ENCODE data around the gene PSMC5.

PSMC5 gene

DNA sequence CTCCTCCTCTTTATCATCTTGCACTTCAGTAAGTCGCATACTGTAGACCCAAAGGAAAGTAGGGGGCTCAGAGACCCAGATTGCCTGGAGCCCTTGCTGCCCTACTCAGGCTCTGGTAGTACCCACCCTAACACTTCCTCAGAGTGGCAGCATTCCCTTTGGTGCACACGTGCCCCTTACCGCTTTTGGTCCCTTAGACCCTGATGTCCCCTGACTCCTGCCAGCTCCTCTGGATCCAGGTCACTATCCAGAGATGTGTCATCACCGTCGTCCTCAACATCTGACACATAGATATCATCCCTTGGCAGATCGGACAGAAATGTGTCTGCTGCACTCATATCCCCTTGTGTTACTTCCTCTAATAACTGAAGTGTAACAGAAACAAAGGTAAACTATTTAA, 5.4 kb upstream of the PSMC5 start:
- no peak for DNase-seq

DNA sequence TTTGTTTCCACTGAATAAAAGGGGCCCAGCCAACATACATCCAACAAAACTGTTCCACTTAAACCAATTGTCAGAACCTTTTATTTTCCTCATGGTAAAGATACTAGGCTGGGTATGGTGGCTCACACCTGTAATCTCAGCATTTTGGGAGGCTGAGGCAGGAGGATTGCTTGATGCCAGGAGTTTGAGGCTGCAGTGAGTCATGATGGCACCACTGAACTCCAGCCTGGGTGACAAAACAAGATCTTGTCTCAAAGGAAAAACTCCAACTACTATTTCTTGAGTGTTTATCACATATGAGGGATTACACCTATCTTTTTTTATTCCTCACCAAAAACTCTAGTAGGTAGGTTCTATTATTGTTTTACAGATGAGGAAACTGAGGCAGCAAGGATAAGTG, 4.7 kb upstream of the PSMC5 start:
- DNase-seq, result no peak

DNA sequence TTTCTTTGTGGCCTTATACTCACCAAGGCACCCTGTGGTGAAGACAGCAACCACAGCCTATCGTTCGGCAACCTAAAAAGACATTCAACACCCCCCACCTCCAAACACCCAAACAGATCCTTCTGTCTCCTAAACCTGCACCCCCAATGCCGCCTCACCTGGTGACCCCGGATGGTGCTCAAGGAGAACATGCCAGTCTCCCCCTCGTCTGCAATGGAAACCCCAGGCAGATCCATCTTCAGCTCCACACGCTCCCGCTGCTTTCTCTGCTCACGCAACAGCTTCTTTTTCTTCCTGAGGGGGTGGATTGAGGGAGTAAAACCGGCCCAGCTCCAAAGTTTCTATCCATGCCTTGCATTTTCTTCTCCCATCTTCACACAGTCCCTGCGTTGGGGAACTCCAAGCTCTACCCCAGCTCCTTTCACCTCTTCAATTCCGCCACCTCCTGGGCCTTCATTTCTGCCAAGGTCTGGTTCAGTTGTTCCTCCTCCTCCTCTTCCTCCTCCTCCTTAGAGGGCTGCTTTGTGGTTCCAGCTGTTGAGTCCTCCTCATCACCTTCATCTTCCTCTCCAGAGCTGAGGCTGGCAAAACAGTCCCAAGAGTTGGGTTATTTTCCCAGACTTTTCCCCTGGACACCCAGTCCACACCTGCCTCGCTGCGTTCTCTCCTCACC, 3.4 kb upstream of the PSMC5 start:
- no peak for DNase-seq

DNA sequence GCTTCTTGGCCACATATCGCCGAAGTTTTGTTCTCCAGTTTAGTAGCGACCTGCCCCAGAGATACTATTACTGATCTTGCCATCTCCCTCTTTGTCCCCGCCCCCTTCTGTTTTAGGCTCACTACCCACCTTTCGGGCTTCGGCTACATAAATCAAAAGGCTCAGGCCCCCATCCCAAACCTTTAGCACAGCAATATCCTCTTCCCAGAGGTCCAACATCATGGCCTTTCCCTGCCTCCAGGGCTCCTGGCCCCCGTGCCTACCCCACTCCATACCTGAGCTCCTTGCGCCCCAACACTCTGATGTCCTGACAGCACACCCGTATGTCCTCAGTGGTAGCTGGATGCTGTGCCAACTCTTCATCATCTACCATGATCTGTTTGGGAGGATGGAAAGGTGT, 2.9 kb upstream of the PSMC5 start:
- DNase-seq, result no peak

DNA sequence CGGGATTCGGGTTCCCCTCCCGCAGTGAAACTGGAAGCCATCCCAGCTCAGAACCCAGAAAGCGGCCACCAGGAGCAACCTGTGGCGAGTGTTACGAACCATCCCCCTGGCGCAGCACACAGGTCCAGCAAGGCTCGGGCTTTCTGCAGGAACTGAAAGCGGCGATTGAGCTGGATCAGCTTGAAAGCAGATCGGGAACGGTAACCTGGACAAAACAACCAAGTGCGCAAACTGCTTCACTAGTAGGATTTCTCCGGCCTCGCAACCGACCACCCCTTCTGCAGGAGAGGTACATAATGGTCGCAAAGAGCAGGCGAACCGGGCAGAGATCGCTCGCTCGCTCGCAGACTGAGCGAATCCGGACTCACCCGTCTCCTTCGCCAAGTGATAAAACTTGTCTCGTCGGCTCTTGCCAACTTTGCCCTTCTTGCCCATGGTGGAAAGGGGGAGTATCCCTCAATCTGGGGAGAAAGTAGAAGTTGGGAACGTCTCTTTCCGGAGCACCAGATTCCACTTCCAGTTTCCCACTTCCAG, 696 bp upstream of the PSMC5 start:
- no peak for DNase-seq

DNA sequence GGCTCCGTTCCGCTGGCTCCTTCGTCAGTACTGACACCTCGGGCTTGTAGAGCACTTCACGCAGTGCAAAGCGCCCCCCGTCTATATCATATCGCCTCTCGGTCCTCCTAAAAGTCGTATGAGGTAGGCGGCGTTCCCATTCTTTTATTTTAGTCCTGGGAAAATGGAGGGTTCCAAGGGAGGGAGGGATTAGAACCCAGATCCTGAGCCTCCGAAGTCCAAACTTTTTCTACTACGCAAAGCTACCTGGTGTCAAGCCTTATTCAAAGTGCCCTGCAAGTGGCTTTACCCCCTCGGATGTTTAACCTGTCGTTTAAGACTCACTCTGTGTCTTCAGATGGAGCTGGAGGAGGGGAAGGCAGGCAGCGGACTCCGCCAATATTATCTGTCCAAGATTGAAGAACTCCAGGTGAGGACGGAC, 580 bp downstream of the PSMC5 start:
- no peak for DNase-seq

DNA sequence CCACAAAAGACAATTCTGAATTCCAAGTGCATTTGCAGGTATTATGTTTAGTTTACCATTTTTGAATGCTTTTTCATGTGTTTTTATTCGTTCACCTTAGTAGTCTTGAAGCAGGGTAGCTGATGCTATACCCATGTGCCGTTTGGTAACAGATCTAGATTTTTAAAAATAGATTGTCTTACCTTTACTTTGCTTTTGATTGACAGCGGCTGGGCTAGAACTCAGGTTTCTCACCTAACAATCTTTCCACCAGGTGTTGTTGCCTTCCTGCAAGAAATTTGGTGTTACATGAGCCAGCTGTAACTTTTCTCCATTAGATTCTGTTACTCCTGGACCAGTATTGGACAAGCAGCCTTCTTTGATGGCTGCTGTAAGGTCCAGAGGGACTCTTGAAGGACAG, 1.7 kb downstream of the PSMC5 start:
- no peak for DNase-seq

DNA sequence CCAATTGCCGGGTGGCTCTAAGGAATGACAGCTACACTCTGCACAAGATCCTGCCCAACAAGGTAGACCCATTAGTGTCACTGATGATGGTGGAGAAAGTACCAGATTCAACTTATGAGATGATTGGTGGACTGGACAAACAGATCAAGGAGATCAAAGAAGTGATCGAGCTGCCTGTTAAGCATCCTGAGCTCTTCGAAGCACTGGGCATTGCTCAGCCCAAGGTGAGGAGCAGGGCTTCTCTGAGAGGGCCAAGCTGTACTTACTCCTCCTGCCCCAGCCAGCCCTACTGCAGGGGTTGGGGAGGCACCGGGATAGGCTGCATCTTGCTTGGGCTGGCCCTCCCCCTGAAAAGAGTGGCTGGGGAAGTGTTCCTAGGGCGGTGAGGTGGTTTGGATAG, 3.0 kb downstream of the PSMC5 start:
- no peak for DNase-seq

DNA sequence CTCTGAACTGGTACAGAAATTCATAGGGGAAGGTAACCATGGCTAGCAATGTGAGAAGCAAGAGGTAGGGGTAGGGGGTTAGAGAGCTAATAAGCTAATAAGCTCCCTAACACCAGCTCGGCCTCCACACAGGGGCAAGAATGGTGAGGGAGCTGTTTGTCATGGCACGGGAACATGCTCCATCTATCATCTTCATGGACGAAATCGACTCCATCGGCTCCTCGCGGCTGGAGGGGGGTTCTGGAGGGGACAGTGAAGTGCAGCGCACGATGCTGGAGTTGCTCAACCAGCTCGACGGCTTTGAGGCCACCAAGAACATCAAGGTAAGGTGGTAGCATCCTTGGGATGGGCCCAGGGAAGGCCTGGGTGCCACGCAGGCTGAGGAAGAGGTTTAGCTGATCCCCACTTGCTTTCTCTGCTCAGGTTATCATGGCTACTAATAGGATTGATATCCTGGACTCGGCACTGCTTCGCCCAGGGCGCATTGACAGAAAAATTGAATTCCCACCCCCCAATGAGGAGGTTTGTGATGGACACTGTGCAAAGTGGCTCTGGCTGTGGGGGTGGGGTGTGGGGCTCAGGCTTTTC, 3.8 kb downstream of the PSMC5 start:
- DNase-seq, result no peak

DNA sequence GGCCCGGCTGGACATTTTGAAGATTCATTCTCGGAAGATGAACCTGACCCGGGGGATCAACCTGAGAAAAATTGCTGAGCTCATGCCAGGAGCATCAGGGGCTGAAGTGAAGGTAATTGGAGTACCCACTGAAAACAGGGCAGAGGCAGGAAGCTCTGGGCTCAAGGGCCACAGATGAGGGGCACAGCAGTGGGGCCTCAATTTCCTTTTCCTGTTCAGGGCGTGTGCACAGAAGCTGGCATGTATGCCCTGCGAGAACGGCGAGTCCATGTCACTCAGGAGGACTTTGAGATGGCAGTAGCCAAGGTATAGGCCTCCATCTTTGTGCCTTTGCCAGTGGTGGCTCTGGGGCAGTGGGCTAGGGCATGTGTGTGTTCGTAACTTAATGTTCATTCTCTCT, 4.3 kb downstream of the PSMC5 start:
- no peak for DNase-seq

DNA sequence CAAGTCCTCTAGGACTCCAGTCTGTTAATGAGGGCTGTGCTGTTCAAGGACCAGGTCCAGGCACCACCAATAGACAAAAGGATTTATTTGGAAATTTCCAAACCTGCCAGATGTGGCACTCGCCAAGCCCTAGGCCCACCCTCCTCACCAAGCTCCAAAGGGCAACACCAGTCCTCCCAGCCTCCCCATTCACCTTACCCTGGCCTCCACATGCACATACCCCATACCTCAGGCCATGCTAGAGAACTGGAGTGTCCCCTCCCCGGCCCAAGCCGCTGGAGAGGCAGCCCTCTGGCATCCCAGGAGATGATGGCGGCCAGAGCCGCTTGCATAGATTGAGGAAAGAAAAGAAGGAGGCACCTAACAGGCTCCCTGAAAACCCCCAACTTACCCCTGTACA, 4.8 kb downstream of the PSMC5 start:
- no peak for DNase-seq

DNA sequence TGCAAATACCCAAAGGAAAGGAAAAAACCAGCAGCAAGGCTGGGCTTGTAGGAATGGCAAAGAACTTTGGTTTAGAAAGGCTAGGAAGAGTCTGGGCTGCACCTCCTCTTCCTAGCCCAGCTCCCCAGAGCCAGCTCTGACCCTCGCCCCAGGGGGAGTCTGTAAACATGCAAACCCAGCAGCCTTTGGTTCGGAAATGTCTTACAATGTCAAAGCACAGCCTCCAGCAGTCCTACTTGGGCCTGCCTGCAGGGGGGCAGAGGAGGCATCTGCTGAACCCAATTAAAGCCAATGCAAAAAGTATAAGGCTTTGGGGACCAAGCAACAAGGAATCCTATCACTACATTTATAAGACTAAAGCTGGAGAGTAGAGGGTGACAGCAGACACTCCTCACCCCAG, 5.2 kb downstream of the PSMC5 start:
- no peak for DNase-seq

DNA sequence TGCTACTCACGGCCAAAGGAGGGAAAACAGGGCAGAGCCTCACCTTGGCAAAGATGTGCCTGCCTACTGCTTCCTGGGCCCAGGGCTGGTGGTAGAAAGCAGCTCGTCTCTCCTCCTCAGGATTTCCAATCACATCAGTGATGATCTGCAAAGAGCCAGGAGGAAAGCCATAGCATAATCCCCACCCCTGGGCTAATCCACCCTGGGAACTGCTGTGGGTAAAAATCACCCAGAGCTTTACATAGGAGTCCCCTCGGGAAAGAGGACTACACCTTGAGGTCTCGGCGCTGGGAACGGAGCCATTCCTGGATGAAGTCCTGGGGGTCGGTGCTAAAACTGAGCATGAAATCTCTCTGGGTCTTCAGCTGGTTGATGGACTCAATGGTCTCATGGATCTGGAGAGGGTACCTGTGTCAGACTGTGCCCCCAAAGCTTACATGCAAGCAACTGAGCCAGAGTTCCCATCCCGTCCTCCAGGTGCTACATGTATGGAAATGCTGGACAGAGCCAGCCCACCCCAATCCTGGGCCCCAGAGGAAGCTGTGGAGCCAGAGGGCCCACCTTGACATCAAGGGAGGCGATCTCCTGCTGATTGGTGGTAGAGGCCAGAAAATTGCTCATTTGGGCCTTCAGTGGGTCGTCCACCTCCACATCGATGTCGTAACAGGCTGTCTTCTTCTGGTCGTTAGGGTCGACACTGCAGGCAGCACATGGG, 6.0 kb downstream of the PSMC5 start:
- no peak for DNase-seq

DNA sequence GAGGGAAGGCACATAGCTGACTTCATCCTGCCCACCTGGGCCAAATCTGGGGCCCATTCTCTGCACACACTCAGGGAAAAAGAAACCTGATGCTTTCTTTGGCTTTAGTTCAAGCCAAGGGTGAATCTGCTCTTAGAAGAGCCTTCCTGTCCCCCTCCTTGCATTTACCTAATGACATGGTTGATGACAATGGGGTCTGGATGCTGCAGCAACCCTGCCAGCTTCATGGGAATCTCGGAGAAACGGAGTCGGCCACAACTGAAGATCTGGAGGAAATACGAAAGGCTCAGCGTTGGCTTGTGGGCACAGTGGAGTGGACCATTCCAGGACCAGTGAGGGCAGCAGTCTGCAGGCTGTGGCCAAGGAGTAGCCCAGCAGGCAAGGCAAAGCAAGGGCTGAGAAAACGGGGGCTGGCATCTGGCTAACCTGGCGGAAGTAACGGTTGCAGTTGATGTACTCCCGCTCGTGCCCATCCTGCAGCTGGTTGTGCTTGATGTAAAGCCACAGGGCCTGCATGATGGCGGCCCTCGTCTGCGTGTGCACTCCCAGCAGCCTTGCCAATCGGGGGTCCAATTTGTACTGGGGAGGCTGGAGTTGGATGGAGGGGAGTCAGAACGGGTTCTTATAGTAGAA, 6.6 kb downstream of the PSMC5 start:
- DNase-seq, result no peak

DNA sequence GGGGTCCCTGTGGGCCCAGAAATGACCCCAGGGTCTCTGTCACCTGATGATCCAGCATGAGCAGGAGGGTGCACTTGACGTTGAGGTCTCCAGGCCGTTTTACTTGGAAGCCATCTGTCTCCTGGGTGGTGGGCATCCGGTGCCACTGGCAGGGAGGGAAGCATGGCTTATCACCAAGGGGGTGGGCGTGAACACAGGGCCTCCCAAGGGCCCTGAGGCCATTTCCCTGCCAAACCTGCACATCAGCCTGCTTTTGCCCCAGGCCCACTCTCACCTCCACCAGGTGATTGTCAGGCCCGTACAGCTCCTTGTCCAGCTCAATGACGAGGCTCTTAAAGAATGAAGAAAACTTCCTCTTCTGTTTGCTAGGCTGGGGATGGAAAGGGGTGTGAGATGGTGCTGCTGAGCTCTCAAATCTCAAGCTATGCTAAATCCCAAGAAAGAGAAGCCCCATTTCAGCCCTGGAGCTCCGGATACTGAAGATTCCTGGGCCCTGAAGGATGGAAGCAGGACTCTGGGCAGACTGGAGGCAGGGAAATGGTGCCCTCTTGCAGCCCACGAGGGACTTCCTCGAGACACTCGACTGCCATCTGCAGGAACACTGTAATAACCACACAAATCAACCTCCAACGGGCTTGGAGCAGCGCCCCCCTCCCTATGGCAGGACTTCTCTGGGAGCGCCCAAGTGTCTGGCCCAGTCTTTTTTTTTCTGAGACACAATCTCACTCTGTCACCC, 7.4 kb downstream of the PSMC5 start:
- DNase-seq, result peak; percentile 49

DNA sequence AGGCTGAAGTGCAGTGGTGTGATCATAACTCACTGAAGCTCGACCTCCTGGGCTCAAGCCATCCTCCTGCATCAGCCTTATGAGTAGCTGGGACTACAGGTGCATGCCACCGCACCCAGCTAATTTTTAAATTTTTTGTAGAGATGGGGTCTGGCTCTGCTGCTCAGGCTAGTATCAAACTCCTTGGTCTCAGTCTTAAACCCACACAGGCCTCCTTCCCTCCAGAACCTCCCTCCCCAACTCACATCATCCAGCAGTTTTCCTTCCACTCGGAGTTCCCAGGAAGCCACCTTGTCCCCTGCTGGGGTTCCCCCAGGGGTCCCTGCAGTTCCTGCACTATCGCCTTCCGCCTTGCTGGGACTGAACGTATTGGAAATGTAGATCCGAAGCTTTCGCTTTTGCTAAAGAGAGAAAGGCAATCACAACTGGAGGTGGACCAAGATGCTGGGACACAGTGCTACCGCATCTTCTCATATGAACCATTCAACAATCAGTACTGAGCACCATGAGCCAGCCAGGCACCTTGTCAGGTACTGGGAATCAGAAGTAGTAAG, 8.0 kb downstream of the PSMC5 start:
- DNase-seq, result no peak

DNA sequence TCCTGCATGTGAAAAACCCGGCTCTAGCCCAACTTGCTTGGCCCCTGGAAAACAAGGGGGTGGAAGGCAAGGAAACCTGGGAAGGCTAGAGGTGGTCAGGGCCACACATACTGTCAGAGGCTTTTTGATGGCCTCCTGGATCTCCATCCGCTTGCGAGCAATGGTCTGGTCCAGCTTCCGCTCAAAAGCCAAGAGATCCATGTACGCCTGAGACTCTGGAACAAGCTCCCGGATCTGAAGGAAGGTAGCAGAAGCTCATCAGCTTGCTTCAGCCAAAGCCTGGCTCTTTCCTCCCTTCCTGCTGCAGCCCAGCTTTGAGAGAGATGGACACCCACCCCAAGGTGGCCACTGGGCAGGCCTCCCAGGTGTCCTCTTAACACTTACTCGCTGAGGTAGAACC, 9.6 kb downstream of the PSMC5 start:
- DNase-seq, result no peak

DNA sequence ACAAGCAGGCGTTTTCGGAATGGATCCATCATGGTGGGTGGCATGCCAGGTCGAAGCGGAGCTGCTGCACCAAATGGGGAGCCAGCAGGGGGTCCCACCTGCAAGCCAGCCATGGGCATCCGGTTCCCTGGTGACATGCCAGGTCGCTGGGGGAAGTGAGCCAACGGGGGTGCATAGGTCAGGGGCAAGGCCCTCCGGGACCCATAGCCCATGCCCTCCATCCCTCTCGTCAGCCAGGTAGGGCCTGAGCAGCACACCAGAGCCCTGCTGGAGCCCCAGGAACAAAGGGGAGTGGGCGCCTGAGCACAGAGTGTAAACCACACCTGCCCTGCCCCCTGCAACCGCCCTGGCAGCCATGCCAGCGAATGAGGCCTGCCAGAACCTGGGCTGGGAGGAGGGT, 10.2 kb downstream of the PSMC5 start:
- DNase-seq, result no peak

DNA sequence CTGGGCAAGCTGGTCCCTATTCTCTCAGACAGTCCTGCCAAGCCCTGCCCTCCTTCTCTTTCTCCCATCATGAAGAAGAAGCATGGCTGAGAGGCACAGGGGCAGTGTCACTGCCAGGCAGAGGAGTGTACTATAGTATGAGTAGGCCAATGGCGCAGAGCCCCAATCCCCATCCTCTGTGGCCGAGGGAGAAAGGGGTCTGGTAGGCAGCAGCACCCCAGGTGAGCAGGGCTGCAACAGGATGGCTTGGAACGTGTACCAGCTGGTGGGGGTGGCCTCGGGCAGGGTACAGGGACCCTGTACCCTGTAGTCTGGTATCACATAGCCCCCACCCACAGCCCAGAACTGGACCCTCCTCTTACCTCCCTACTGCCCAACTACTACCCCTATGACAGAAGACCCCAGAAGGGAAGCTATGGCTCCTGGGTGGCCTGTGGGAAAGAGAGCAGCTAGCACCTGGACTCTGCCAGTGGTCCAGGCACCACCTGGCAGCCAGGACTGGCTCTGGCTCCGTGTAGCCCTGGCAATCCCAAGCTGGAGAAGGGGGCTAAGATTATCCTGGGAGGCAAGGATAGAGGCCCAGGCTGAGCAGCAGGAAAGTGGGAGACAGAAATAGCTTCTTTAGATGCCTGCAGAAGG, 10.8 kb downstream of the PSMC5 start:
- DNase-seq, result no peak

DNA sequence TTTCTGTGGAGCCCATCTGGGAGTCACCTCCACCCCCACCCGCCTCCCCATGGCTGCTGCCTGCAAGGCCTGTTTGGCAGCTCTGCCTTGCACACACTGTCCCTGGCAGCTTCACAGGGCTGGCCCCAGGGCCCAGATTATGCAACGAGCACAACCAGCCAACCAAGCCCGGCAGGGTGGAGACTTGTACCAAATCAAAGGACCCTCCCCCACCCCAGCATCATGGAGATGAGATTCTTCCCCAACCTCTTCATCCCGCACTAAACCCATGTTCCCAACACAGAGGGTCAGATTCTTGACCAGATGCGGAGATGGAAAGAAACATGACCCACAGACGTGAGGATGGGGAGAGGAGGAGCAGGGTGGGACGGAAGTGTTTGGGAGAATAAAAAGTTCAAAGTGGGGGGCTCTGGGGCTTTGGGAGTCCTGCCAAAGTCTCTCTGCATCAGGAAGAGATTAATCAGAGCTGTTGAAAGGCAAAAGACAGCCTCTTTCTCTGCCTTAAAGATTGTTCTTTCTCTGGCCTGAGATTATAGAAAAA, 11.5 kb downstream of the PSMC5 start:
- DNase-seq, result peak; percentile 8

DNA sequence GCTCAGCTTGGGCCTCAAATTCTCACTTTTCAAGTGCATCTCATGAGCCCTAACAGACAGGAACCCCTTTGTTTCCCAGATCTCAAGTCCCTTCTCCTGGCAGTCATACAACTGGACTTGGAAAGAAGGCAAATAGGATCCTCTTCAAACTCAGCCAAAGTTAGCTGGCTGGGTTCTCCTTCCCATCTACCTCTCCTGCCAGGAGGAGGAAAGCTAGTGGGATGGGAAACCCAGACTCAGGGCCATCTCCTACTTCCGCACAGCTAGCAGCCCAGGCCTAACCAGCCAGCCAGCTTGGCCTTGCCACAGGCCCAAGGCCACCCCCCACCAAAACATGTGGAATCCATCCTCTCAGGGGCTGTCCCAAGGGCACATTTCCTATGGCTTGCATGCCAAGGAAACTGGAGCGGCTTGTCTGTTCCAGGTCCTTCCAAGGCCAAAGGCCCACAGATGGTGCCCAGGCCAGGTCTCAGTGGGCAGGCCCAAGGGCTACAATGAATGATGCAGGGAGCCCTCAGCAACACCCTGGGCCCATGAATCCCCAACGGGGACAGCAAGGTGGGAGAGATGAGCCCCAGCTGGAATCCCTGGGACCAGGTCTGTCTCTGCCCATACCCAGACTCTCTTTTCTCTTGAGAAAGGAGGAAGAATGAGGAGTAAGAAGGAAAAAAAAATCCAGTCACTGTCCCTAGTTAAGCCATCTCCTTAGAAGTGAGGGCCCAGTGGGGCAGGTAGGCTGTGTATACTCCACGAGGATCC, 13.5 kb downstream of the PSMC5 start:
- DNase-seq, result no peak

Data from COR-L47 (cell line).